BJ (cell line): ENCODE data around the gene UQCC2. TPM values are rescaled to one million over a fixed set of nuclear protein-coding genes. Genes with fewer than 3 reads are reported as not detected.

Source experiments
- CTCF ChIA-PET: fragments of 350-600 bp; formaldehyde crosslinking; extraction: SDS; loops from one replicate; lab custom pipeline; 2021; ENCODE audit warnings: antibody characterized with exemption, inconsistent platforms; lab: Yijun Ruan, JAX
- POLR2A ChIA-PET: fragments of 300-600 bp; sonication (Branson Sonifier 250); formaldehyde crosslinking; extraction: SDS; loops from one replicate; lab custom pipeline; 2021; ENCODE audit warnings: antibody characterized with exemption; lab: Charles Lee
- DNase-seq: peaks from one replicate; pipeline ENCODE4 v3.0.0-alpha.2; 2011; ENCODE audit warnings: low read depth
- H3K27me3 ChIP-seq: 2 replicates; pipeline ENCODE4 v1.6.0; 2011; ENCODE audit warnings: low read length; ENCODE audit not compliant: control insufficient read depth, insufficient read depth
- H3K36me3 ChIP-seq: 2 replicates; pipeline ENCODE4 v1.5.1; 2011; ENCODE audit warnings: low read length; ENCODE audit not compliant: control insufficient read depth, insufficient read depth
- H3K4me3 ChIP-seq: 2 replicates; pipeline ENCODE4 v1.5.1; 2011; ENCODE audit warnings: low read depth, mild to moderate bottlenecking, control low read depth, low read length
- CTCF ChIP-seq: IDR thresholded peaks from 2 replicates; pipeline ENCODE4 v1.5.1; 2011; ENCODE audit warnings: low read depth, mild to moderate bottlenecking, control low read depth, inconsistent platforms, low read length, moderate library complexity; ENCODE audit not compliant: insufficient read depth
- polyA plus RNA-seq: library from polyadenylated mRNA; depleted of rRNA; stranded (reverse); fragments of >200 nt; gene quantifications from 2 replicates; pipeline ENCODE4 v1.2.3, GENCODE V29; 2011

The UQCC2 gene
- polyA plus RNA-seq, 1 experiment = 51.7 TPM

- Histone ChIP-seq H3K27me3 (no peaks in the 10 kb centered on the region), H3K4me3 (no peak overlapping the region), H3K36me3 (peaks cover 50% of the 10 kb centered on the region)
- POLR2A ChIA-PET = no interaction called here
- DNase-seq = no peak
- CTCF ChIA-PET = interaction anchor here (1.0 to 2.7 kb wide), 4 partner anchors 10 to 104 kb away, joined by 4 to 13 read pairs (median 8); no protein-coding TSS in a partner anchor
- TF ChIP-seq CTCF = no peak
These were observed 22.4 kb downstream of the UQCC2 start for GRCh38 chr6:33689148-33689494.

GRCh38 chr6:33688451-33689147 is 22.9 kb downstream of the UQCC2 start:
- no peaks in the 10 kb centered on the region for H3K27me3 ChIP-seq
- ChIA-PET CTCF (interaction anchor here (1.3 to 2.7 kb wide), 2 partner anchors 11 to 98 kb away, joined by 3 to 13 read pairs; no protein-coding TSS in a partner anchor), POLR2A (no interaction called here)
- peaks cover 55% of the 10 kb centered on the region for H3K36me3 ChIP-seq
- DNase-seq = no peak
- no peak overlapping the region for H3K4me3 ChIP-seq
- no peak for TF ChIP-seq CTCF

GRCh38 chr6:33688006-33688405 is 23.5 kb downstream of the UQCC2 start:
- no peak for DNase-seq
- CTCF ChIA-PET = interaction anchor here (0.8 to 1.3 kb wide), 2 partner anchors 12 to 65 kb away, joined by 3 read pairs; no protein-coding TSS in a partner anchor
- POLR2A ChIA-PET = no interaction called here

GRCh38 chr6:33686981-33687975 is 24.2 kb downstream of the UQCC2 start:
- Histone ChIP-seq H3K27me3 (no peaks in the 10 kb centered on the region), H3K4me3 (no peak overlapping the region), H3K36me3 (peaks cover 62% of the 10 kb centered on the region)
- POLR2A ChIA-PET = no interaction called here
- no peak for TF ChIP-seq CTCF
- DNase-seq = no peak
- CTCF ChIA-PET = interaction anchor here (0.8 to 2.4 kb wide), 3 partner anchors 13 to 97 kb away, joined by 3 to 10 read pairs (median 3); no protein-coding TSS in a partner anchor

More at GRCh38 chr6:33688006-33688405, 23.5 kb downstream of the UQCC2 start:
- H3K4me3 ChIP-seq = no peak overlapping the region
- peaks cover 60% of the 10 kb centered on the region for H3K36me3 ChIP-seq
- no peak for TF ChIP-seq CTCF
- H3K27me3 ChIP-seq = no peaks in the 10 kb centered on the region
